ENCODE results near the gene TXN2.
"Not testable (repeated sequence)": the region's sequence is repeated elsewhere in the genome, so short reads cannot be mapped to it uniquely, and the experiment has no call there.

TXN2 gene, protein sequence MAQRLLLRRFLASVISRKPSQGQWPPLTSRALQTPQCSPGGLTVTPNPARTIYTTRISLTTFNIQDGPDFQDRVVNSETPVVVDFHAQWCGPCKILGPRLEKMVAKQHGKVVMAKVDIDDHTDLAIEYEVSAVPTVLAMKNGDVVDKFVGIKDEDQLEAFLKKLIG

DNA sequence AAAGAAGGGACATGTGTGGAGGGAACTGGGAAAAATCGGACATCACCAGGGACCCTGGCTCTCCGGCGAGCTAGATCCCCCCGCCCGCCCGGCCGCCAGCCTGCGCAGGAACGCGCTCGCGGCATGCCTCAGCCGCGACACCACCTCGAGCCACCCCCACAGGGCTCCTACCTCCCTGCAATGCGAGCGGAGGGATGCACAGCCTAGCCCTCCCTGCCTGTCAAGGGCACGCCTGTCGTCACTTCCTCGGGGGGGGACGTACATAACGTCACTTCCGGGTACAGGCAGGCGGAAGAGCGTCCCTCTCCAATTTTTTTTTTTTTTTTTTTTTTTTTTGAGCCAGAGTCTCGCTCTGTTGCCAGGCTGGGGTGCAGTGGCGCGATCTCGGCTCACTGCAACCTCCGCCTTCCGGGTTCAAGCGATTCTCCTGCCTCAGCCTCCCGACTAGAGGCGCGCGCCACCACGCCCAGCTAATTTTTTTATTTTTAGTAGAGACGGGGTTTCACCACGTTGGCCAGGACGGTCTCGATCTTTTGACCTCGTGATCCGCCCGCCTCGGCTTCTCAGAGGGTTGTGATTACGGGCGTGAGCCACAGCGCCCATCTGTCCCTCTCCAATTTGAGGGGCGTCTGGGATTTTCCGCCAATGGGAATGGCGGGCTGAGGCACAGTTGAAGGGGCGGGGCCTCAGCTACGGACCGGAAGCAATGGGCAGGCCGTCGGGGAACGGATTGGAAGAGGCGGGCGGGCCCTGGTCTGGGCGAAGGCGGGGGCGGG, at the start of gene TXN2:
Gene TXN2, minus strand, starts transcription at position 248 of the 776 bp plus-strand sequence. CDS start 803 bp downstream, outside the sequence.
- peak; percentile 98 for DNase-seq
- TF ChIP-seq GATA1 (IDR thresholded peaks at IDR 0.05; ENCODE audit: low read depth, low read length) (no peak), POLR2A (IDR thresholded peaks at IDR 0.05; ENCODE audit: low read length) (peak; percentile 97)

DNA sequence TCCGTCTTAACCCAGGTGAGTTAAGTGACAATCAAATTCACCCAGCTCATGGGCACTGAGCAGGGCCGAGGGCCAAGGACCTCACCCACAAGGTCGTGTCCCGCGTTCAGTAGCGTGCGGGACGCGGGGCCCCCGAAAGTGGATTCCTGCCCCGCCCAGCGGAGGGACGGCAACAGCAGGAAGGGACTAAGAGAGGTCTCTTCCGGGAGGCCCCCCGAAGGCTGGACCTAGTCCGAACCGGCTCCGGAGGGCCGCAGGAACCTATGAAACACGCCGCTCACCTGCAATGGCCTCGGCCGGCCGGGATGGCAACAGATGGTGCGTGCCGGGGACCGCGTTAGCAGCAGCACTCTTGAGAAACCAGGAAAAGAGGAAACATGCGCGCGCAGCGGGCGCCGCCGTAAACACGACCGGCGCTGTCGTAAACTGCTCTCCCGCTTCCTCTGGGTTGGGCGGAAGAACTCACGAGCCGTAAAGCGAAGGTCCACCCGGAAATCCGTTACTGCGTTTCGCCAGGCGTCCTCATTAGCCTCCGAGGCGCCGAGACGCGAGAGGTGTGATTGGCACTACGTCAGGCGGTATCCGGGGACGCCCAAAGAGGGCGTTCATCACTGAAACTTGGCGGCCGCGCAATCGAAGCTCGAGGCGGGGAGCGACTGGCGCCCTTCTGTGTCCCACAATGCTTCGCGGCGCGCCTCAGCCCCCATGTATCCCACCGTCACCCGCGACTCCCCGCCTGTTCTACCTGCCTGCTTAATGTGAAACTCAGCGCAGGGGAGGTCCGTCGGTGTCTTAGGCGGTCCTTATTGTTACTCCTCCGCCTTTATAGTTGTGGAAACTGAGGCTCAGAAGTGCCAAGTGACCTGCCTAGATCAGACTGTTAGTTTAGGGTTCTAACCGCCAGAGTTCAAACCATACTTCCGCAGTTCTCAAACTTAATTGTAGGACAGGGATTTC, 47.6 kb upstream of the TXN2 start, which contains the start of gene EIF3D:
Gene EIF3D, minus strand, starts transcription at position 372 of the 957 bp plus-strand sequence. CDS start 3,045 bp downstream, outside the sequence.
- TF ChIP-seq GATA1 (IDR thresholded peaks at IDR 0.05; ENCODE audit: low read depth, low read length) (no peak), POLR2A (IDR thresholded peaks at IDR 0.05; ENCODE audit: low read length) (peak; percentile 95)
- DNase-seq: peak; percentile 100

DNA sequence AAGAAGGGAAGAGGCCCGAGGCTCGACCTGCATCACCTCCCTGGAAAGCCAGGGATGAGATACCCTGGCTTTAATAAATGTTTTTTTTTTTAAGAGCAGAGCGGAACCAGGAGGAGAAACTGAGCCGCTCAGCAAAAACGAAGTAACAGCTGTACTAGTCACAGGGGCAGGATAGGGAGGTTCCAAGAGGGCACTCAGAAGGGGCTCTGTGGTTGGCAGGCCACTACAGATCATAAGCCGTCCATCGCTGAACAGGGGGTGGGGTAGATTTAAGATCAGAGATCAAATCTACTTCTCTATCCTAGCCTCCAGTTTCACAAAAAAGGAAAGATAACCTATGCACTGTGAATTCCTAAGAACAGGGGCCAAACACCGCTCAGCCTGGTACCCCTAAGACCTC, 46.9 kb upstream of the TXN2 start:
- DNase-seq: peak in 1 of 2 experiments; percentile 65

DNA sequence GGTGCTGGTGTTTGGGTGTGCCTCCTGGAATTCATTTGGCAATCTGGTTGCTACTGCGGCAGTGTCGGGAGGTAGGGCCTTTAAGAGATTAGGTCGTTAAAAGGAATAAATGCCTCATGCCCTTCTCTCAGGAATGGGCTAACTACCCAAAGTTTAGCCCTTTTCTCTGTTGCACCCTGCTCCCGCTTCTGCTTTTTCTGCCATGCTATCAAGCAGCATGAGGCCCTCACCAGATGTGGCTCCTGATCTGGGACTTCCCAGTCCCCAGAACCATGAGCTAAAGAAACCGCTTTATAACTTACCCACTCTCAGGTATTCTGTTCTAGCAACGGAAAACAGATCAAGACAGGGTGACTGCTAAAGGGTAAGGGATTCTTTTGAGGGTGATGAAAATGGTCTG, 41.2 kb upstream of the TXN2 start:
- TF ChIP-seq GATA1 (IDR thresholded peaks at IDR 0.05; ENCODE audit: low read depth, low read length): no peak
- no peak for TF ChIP-seq POLR2A (IDR thresholded peaks at IDR 0.05; ENCODE audit: low read length)
- DNase-seq: no peak

More for the DNA sequence above, 46.9 kb upstream of the TXN2 start:
- TF ChIP-seq GATA1 (IDR thresholded peaks at IDR 0.05; ENCODE audit: low read depth, low read length) (no peak), POLR2A (IDR thresholded peaks at IDR 0.05; ENCODE audit: low read length) (no peak)

DNA sequence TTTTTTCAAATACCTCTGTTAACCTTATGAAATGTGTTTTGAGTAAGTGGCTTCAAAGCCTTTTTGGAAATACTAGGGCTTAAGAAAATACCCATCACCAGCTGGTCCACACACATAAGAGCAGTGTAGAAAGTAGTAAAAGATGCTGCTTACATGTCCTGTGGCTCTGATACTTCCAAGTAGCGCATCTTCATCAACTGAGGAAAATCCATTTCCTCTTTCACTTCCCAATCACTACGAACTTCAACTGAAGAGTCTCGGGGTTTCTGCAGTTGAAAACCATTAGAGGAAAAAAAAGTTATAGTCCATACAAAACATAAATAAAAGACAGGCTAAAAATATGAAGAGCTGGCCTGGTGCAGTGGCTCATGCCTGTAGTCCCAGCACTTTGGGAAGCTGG, 39.0 kb upstream of the TXN2 start:
- no peak for TF ChIP-seq GATA1 (IDR thresholded peaks at IDR 0.05; ENCODE audit: low read depth, low read length)
- no peak for TF ChIP-seq POLR2A (IDR thresholded peaks at IDR 0.05; ENCODE audit: low read length)
- DNase-seq: no peak

DNA sequence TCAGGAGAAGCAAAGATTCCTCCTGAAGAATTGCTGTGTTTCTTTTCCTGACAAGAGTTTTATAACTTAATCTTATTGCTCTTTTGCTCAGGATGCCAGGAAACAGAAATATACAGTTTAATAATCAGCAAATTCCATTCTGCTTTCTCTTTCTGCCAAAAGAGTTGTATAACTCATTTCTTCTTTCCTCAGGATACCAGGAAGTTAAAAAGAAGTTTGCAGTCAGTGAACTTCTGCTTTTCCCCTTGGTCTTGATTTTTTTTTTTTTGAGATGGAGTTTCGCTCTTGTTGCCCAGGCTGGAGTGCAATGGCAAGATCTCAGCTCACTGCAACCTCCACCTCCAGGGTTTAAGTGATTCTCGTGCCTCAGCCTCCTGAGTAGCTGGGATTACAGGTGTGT, 38.5 kb upstream of the TXN2 start:
- not testable (repeated sequence) for DNase-seq

DNA sequence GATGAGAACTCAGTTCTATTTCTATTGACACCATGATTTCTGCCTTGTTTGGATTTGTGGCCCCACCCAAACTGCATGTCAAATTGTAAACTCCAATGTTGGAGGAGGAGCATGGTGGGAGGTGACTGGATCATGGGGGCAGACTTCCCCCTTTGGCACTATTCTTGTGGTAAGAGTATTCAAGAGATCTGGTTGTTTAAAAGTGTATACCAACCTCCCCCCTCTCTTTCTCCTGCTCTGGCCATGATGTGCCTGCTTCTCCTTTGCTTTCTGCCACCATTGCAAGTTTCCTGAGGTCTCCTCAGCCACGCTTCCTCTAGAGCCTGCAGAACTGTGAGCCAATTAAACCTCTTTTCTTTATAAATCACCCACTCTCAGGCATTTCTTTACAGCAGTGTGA, 33.3 kb upstream of the TXN2 start:
- TF ChIP-seq GATA1 (IDR thresholded peaks at IDR 0.05; ENCODE audit: low read depth, low read length): no peak
- no peak for TF ChIP-seq POLR2A (IDR thresholded peaks at IDR 0.05; ENCODE audit: low read length)
- DNase-seq: no peak

DNA sequence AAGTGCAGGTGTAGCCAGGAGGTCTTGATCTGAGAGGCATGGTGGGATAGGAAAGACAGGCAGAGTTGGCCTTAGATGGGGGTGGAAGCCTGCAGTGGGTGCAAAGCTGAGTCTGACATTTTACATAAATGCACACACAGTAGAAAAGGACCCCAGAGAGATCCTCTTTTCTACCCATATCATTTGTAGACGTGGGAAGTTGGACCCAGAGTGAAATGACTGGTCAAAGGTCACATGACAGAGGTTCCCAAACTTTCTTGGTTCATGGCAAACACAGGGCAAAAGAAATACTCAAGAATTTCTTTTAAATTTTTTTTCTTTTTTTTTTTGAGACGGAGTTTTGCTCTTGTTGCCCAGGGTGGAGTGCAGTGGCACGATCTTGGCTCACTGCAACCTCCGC, 31.6 kb upstream of the TXN2 start:
- DNase-seq: no peak

DNA sequence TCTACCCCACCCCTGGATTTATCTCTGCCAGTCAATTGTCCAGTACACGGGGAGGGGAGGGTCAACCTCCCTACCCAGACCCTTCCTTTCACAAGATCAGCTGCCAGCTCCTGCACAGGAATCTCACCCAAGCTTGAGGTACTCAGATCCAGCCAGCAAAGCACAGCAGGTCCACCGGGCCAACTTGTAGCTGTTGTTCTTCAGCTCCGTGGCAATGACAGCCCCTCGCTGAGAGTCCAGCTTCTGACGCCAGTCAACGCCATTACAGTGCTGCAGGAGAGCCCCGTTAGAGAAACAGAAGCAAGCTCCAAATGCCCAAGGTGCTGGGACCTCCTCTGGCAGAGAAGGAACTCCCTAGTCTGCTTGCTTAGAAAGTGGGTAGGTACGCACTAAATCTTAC, 30.9 kb upstream of the TXN2 start:
- TF ChIP-seq POLR2A (IDR thresholded peaks at IDR 0.05; ENCODE audit: low read length) (no peak), GATA1 (IDR thresholded peaks at IDR 0.05; ENCODE audit: low read depth, low read length) (no peak)
- DNase-seq: no peak

More for the DNA sequence above, 31.6 kb upstream of the TXN2 start:
- no peak for TF ChIP-seq POLR2A (IDR thresholded peaks at IDR 0.05; ENCODE audit: low read length)
- TF ChIP-seq GATA1 (IDR thresholded peaks at IDR 0.05; ENCODE audit: low read depth, low read length): no peak

DNA sequence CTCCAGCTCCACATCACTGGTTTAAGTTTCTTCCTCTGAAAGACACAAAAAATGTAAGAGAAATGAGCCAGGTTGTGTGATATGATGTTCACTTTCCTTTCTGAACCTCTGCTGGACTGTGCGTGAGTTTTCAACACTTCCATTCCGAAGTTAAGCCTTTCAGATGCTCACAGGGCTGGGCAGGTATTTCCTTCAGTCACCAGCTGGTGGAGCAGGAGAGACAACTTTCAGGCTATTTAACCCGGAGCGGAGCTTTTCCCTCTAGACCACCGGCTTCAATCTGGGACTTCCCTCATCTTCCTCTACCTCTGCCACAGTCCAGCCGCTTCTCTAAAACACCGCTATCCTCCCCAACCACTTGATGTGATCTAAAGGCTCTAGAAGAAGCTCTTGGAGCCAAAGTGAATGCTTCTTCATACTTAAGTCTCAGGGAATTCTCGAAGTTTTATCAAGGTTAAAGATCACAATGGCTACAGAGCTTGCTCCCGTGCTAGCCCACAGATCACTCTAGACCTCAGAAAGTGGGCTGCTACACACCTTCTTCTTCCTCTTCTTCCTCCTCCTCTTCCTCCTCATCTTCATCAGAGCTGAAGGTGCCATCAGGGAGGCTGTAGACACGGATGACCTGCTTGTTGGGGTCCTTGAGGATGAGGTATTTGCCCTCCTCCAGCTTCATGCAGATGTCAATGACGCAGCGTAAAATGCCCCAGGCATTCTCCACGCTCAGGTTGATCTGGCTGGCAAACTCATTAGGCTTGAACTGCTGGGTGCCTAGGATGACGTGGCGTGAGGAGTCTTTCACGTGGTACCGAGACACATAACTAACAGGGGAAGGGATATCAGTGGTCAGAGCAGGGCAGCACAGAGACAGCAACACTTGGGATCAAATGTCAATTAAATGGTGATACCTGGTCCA, 29.8 kb upstream of the TXN2 start:
- no peak for TF ChIP-seq POLR2A (IDR thresholded peaks at IDR 0.05; ENCODE audit: low read length)
- no peak for TF ChIP-seq GATA1 (IDR thresholded peaks at IDR 0.05; ENCODE audit: low read depth, low read length)
- peak; percentile 49 to 58 for DNase-seq

DNA sequence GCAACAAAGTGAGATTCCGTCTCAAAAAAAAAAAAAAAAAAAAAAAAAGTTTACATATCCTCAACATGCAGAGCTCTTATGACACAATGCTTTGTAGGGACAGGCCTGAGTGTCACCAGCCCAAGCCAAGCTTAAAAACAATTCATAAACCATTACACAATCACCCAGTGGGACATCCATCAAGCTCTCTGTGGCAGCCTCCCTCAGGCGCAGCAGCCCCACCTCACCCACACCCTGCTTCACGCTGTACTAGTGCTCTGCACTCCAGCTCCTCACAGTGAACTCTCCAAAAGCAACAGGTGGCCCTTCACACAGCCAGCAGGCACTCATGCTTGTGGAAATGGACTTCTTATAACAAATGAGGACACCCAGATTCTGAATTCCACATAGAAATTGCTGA, 28.9 kb upstream of the TXN2 start:
- DNase-seq: peak; percentile 28
- TF ChIP-seq POLR2A (IDR thresholded peaks at IDR 0.05; ENCODE audit: low read length) (peak; percentile 17), GATA1 (IDR thresholded peaks at IDR 0.05; ENCODE audit: low read depth, low read length) (no peak)

DNA sequence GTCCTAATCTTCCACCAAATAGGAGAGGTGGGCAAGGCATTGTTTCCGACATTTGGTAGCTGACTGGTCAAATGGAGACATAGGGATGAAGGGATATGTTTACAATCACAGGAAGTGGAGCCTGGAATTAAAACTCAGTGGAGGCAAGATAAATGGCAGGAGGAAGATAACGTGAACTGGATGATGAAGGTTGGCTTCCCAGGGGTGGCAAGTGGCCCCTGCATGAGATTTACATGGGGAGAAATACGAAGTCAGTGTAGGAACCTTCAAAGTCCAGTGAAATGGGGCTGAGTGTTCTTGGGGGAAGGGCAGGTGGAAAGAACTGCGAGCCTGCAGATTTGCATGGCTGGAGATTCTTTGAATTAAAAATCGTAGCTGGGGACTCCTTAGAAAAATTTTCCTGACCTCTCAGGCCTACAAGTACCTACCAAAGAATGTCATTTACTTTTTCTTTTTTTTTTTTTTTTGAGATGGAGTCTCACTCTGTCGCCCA, 26.1 kb upstream of the TXN2 start:
- TF ChIP-seq GATA1 (IDR thresholded peaks at IDR 0.05; ENCODE audit: low read depth, low read length) (no peak), POLR2A (IDR thresholded peaks at IDR 0.05; ENCODE audit: low read length) (no peak)
- no peak for DNase-seq

Data from erythroblast (primary cell).